GM13977 (cell line): ENCODE measurements around the gene TIGAR.

ENCODE experiments used
- DNase-seq: peaks from one replicate; pipeline ENCODE4 v3.0.0; 2012; ENCODE audit warnings: low spot score
- in situ Hi-C: fragments of 300-500 bp; cut with MboI; formaldehyde crosslinking; loops from one replicate; pipeline ENCODE4 v1.12.0; 2022; ENCODE audit warnings: low sequenced_read_pairs, low pct_unique_long_range_greater_than_20kb, mixed read lengths, inconsistent platforms; ENCODE audit not compliant: unreplicated experiment
- TF ChIP-seq, protein P1 (sequence below): IDR thresholded peaks from 2 replicates; pipeline ENCODE4 v1.5.1; 2012; ENCODE audit warnings: mild to moderate bottlenecking, control low read depth; ENCODE audit not compliant: insufficient read depth; ENCODE audit errors: extremely low read depth, missing control alignments

TIGAR gene

DNA sequence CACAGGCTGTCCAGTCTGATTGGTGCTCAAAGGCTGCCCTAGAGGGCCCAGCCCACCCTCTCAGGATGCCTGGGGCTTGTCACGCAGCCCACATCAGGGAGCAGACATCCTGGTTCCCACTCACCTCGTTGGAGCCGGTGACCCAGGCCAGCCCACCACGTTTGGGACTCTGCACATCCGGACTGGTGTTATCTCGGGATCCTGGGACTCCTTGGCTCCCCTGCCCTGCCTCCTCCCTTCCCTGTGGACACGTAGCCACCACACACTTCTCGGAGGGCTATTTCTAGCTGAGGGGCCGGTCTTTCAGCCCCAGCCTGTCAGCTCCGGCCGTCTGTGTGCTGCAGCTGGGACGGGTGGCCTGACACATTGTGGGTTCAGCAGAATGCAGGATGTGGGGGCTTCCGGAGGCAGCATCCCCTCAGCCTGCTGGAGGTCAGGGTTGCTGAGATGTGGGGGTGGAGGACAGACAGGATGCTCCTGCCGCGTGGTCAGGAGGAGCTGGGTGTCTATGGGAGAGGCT, 71.3 kb downstream of the TIGAR start:
- TF ChIP-seq, protein P1, sequence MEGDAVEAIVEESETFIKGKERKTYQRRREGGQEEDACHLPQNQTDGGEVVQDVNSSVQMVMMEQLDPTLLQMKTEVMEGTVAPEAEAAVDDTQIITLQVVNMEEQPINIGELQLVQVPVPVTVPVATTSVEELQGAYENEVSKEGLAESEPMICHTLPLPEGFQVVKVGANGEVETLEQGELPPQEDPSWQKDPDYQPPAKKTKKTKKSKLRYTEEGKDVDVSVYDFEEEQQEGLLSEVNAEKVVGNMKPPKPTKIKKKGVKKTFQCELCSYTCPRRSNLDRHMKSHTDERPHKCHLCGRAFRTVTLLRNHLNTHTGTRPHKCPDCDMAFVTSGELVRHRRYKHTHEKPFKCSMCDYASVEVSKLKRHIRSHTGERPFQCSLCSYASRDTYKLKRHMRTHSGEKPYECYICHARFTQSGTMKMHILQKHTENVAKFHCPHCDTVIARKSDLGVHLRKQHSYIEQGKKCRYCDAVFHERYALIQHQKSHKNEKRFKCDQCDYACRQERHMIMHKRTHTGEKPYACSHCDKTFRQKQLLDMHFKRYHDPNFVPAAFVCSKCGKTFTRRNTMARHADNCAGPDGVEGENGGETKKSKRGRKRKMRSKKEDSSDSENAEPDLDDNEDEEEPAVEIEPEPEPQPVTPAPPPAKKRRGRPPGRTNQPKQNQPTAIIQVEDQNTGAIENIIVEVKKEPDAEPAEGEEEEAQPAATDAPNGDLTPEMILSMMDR, result no peak
- DNase-seq, result no peak

DNA sequence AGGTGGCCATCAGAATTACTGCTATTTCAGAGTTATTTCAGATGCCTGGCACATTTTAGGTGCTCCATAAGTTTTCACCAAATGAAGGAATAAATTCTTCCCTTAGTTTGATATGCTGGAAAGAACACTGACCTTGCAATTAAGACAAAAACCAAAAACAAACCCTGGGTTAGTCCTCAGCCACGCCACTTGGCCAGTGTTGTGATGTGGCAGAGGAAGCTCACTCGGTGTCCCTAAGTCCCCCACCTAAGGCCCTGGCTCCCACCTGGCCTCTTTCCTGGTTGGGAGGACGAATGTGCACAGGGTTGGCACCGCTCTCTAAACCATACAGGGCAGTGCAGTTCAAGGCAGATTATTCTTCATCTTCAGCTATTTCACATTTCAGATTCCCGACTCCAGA, 72.2 kb downstream of the TIGAR start:
- TF ChIP-seq, protein P1, result no peak
- in situ Hi-C loops, result no loop called here
- DNase-seq, result no peak

More for the DNA sequence above, 71.3 kb downstream of the TIGAR start:
- in situ Hi-C loops, result no loop called here

DNA sequence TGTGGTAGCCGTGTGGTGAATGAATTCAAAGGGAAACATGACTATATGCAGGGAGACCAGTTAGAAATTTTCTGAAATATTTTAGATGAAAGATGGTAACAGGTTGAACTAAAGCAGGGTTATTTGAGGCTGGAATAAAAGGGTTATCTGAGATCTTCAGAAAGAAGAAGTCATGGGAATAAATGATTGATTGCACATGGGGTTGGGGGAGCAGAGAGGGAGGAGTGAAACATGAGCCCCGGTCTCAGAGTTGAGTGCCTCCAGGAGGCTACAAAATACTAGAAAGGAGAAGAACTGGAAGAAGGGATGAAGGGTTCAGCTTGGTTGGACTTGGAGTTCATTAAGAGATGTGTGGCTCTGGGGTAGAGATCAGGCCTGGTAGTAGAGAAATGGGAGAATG, 74.8 kb downstream of the TIGAR start:
- in situ Hi-C loops, result no loop called here
- TF ChIP-seq, protein P1, result no peak
- DNase-seq, result no peak

DNA sequence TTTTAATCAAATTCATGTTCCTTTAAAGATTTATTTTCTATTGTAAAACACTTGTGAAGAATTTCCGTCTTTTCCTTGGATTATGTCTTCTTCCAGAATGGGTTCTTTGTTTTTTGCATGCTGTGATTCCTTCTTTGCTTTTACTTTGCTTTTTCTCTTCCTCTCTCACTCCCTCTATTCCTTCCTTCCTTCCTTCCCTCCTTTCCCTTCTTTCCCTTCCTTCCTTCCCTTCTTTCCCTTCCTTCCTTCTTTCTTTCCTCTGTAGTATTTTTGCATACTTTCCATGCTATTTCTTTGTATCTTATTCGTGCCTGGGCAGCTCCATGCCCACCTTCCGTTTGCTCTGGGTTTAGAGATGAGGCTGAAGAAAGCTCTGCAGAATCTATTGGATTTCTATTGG, 80.1 kb downstream of the TIGAR start:
- in situ Hi-C loops, result no loop called here
- TF ChIP-seq, protein P1, result no peak
- no peak for DNase-seq

DNA sequence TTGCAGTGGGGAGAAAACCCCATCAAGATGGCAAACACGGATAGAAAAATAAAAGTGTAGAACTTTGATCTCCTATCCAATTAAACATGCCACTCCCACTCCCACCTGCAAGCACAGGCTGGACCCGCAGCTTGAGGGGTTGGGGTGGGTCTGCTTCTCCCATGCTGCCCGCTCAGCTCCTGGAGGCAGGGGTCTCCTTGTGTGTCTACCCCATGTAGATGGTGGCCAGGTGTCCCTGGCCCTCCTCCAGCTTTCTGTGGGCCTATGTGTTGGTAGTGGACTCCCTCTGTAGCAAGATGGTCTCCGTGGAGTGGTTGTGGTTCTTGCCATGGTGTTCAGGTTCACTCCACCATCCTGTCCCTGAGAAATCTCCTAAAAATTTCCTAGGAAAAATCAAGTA, 82.0 kb downstream of the TIGAR start:
- TF ChIP-seq, protein P1, result no peak
- DNase-seq, result no peak
- in situ Hi-C loops, result no loop called here
